ENCODE results near the gene TBCD.
"Not testable (repeated sequence)": the region's sequence is repeated elsewhere in the genome, so short reads cannot be mapped to it uniquely, and the experiment has no call there.

TBCD gene

DNA sequence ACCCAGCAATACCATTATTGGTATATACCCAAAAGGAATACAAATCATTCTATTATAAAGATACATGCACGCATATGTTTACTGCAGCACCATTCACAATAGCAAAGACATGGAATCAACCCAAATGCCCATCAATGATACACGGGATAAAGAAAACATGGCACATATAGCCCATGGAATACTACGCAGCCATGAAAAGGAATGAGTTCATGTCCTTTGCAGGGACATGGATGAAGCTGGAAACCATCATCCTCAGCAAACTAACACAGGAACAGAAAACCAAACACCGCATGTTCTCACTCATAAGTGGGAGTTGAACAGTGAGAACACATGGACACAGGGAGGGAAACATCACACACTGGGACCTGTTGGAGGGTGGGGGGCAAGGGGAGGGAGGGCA lies 203.8 kb downstream of the TBCD start:
- POLR2A ChIA-PET; H3K36me3 ChIP-seq (ENCODE audit: control insufficient read depth in 2 of 2, insufficient read depth in 1 of 2, low read length in 2 of 2); H3K9me3 ChIP-seq (ENCODE audit: control insufficient read depth, insufficient read depth, low read depth, low read length); H3K4me1 ChIP-seq (ENCODE audit: control insufficient read depth, insufficient read depth, low read length); CTCF ChIA-PET; H3K4me3 ChIP-seq (ENCODE audit: low read depth, low read length); H3K27ac ChIP-seq (ENCODE audit: extremely low read depth, low read depth, low read length): not testable (repeated sequence)
- TF ChIP-seq ZNF146 (tag by site-specific recombination; IDR thresholded peaks at IDR 0.05) (peak; percentile 99), ZNF280D (tag by site-specific recombination; IDR thresholded peaks at IDR 0.05) (peak; percentile 76; the same call in 1 of the 2 replicates)
- TF ChIP-seq, protein P1, sequence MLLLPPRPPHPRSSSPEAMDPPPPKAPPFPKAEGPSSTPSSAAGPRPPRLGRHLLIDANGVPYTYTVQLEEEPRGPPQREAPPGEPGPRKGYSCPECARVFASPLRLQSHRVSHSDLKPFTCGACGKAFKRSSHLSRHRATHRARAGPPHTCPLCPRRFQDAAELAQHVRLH (tag by site-specific recombination; IDR thresholded peaks at IDR 0.05) = peak; percentile 55; the same call in 1 of the 2 replicates

GRCh38 chr17:82956146-82956725 lies 204.4 kb downstream of the TBCD start:
- ChIA-PET CTCF (no interaction called here), POLR2A (no interaction called here)
- no peak overlapping the region for H3K27ac ChIP-seq (ENCODE audit: extremely low read depth, low read depth, low read length)
- H3K9me3 ChIP-seq (ENCODE audit: control insufficient read depth, insufficient read depth, low read depth, low read length) = no peaks in the 10 kb centered on the region
- TF ChIP-seq, protein P2, sequence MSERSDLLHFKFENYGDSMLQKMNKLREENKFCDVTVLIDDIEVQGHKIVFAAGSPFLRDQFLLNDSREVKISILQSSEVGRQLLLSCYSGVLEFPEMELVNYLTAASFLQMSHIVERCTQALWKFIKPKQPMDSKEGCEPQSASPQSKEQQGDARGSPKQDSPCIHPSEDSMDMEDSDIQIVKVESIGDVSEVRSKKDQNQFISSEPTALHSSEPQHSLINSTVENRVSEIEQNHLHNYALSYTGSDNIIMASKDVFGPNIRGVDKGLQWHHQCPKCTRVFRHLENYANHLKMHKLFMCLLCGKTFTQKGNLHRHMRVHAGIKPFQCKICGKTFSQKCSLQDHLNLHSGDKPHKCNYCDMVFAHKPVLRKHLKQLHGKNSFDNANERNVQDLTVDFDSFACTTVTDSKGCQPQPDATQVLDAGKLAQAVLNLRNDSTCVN (tag by site-specific recombination; optimal IDR thresholded peaks at IDR 0.05) = no peak
- no peak for TF ChIP-seq GLI4 (tag by site-specific recombination; IDR thresholded peaks at IDR 0.05)
- H3K4me3 ChIP-seq (ENCODE audit: low read depth, low read length) = no peak overlapping the region
- no peaks in the 10 kb centered on the region for H3K4me1 ChIP-seq (ENCODE audit: control insufficient read depth, insufficient read depth, low read length)
- H3K36me3 ChIP-seq (ENCODE audit: control insufficient read depth in 2 of 2, insufficient read depth in 1 of 2, low read length in 2 of 2) = peaks cover 0 to 5% of the 10 kb centered on the region in 2 experiments; a peak in 1 of 3 replicates

DNA sequence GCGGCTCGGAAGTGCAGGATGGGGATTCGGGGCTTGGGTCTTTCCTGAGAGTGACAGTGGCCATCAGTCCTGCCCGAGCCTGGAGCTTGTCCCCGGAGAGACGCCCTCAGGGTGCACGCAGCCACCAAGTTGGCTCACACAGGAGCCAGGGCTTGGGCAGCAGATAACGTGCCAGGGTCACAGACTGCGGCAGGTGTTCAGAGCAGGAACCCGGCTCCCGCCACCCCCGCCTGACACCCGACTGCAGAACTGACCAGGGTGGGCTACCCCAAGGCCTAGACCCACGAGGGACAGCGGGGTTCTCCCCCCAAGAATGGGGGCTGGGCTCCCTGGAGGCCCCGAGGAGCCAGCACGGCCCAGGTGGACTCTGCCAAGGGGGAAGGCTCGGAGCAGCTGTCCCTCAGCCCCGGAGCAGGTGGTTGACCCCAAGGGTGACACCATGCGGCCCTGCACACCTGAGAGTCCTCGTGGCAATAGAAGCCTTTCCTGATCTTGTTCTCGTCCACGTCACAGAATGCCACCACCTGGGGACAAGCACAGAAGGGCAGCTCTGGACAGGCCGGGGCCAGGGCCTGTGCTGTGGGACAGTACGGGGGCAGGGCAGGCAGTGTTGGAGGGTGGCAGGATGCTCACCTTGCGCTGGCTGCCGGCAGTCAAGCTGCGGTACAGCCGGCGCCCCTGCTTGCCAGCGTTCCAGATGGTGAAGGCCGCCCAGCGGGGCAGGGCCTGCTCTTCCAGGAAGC lies 205.0 kb downstream of the TBCD start:
- CTCF ChIA-PET = no interaction called here
- H3K4me3 ChIP-seq (ENCODE audit: low read depth, low read length) = no peak overlapping the region
- H3K36me3 ChIP-seq (ENCODE audit: control insufficient read depth in 2 of 2, insufficient read depth in 1 of 2, low read length in 2 of 2) = peaks cover 0 to 5% of the 10 kb centered on the region in 2 experiments; a peak in 1 of 3 replicates
- H3K4me1 ChIP-seq (ENCODE audit: control insufficient read depth, insufficient read depth, low read length) = no peaks in the 10 kb centered on the region
- H3K9me3 ChIP-seq (ENCODE audit: control insufficient read depth, insufficient read depth, low read depth, low read length) = no peaks in the 10 kb centered on the region
- H3K27ac ChIP-seq (ENCODE audit: extremely low read depth, low read depth, low read length) = no peak overlapping the region
- POLR2A ChIA-PET = no interaction called here
- TF ChIP-seq, protein P3, sequence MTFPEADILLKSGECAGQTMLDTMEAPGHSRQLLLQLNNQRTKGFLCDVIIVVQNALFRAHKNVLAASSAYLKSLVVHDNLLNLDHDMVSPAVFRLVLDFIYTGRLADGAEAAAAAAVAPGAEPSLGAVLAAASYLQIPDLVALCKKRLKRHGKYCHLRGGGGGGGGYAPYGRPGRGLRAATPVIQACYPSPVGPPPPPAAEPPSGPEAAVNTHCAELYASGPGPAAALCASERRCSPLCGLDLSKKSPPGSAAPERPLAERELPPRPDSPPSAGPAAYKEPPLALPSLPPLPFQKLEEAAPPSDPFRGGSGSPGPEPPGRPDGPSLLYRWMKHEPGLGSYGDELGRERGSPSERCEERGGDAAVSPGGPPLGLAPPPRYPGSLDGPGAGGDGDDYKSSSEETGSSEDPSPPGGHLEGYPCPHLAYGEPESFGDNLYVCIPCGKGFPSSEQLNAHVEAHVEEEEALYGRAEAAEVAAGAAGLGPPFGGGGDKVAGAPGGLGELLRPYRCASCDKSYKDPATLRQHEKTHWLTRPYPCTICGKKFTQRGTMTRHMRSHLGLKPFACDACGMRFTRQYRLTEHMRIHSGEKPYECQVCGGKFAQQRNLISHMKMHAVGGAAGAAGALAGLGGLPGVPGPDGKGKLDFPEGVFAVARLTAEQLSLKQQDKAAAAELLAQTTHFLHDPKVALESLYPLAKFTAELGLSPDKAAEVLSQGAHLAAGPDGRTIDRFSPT (tag by site-specific recombination; IDR thresholded peaks at IDR 0.05) = no peak
- no peak for TF ChIP-seq EGR2 (tag by site-specific recombination; IDR thresholded peaks at IDR 0.05; ENCODE audit: low read depth)
- TF ChIP-seq ZNF514 (tag by site-specific recombination; IDR thresholded peaks at IDR 0.05) = no peak
- TF ChIP-seq OSR2 (tag by site-specific recombination; IDR thresholded peaks at IDR 0.05) = no peak
- TF ChIP-seq ZNF677 (tag by site-specific recombination; IDR thresholded peaks at IDR 0.05) = no peak
- TF ChIP-seq PRDM1 (tag by site-specific recombination; IDR thresholded peaks at IDR 0.05) = no peak
- no peak for TF ChIP-seq ZBTB17 (tag by site-specific recombination; IDR thresholded peaks at IDR 0.05)
- TF ChIP-seq, protein P4, sequence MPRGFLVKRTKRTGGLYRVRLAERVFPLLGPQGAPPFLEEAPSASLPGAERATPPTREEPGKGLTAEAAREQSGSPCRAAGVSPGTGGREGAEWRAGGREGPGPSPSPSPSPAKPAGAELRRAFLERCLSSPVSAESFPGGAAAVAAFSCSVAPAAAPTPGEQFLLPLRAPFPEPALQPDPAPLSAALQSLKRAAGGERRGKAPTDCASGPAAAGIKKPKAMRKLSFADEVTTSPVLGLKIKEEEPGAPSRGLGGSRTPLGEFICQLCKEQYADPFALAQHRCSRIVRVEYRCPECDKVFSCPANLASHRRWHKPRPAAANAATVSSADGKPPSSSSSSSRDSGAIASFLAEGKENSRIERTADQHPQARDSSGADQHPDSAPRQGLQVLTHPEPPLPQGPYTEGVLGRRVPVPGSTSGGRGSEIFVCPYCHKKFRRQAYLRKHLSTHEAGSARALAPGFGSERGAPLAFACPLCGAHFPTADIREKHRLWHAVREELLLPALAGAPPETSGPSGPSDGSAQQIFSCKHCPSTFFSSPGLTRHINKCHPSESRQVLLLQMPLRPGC (tag by site-specific recombination; IDR thresholded peaks at IDR 0.05) = no peak
- TF ChIP-seq ZSCAN5A (tag by site-specific recombination; IDR thresholded peaks at IDR 0.05) = no peak
- TF ChIP-seq ZFP3 (tag by site-specific recombination; IDR thresholded peaks at IDR 0.05; ENCODE audit: low read depth) = no peak
- TF ChIP-seq, protein P5, sequence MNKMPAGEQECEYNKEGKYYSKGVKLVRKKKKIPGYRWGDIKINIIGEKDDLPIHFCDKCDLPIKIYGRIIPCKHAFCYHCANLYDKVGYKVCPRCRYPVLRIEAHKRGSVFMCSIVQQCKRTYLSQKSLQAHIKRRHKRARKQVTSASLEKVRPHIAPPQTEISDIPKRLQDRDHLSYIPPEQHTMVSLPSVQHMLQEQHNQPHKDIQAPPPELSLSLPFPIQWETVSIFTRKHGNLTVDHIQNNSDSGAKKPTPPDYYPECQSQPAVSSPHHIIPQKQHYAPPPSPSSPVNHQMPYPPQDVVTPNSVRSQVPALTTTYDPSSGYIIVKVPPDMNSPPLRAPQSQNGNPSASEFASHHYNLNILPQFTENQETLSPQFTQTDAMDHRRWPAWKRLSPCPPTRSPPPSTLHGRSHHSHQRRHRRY (tag by site-specific recombination; IDR thresholded peaks at IDR 0.05) = no peak
- TF ChIP-seq ZNF174 (tag by site-specific recombination; IDR thresholded peaks at IDR 0.05) = no peak
- TF ChIP-seq ZNF76 (tag by site-specific recombination; IDR thresholded peaks at IDR 0.05; ENCODE audit: borderline replicate concordance, low read depth) = no peak
- no peak for TF ChIP-seq ZXDB (tag by site-specific recombination; IDR thresholded peaks at IDR 0.05)

All from HEK293 (cell line).